ENCODE results near the gene TBXA2R.

The TBXA2R gene

DNA sequence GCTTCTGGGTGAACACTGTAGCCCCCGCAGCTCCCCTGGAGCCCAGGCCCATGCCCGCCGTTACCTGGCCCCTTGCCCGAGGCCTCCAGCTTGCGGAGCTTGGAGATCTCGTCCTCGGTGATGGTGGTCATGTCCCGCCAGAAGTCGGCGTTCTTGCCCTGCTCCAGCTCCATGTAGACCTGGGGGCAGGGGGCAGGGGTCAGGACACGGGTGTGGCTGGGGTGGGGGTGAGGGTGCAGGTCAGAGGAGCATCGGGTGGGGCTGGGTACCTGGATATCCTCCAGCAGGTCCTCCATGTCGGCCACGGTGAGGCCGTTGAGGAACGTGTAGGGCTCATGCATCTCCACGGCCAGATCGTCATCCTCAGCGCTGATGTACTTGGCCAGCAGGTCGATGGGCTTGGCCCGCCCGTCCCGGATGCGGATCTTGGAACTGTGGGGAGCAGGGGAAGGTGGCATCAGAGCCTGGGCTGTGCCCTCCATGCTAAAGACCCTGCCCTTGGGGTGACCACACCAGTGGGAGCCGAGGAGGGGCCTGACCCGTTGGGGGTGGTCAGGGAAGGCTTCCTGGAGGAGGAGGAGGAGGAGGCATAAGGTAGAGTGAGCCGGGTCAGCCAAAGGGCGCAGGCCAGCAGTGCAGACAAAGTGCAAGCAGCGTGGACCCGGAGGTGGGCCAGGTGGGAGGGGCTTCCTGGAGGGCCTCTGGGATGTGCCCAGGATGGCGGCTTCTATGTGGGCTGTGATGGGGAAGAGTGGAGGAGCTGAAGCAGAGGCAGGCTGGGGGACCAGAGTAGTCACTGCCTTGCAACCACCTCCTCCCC lies 12.3 kb upstream of the TBXA2R start:
- no peak for DNase-seq

DNA sequence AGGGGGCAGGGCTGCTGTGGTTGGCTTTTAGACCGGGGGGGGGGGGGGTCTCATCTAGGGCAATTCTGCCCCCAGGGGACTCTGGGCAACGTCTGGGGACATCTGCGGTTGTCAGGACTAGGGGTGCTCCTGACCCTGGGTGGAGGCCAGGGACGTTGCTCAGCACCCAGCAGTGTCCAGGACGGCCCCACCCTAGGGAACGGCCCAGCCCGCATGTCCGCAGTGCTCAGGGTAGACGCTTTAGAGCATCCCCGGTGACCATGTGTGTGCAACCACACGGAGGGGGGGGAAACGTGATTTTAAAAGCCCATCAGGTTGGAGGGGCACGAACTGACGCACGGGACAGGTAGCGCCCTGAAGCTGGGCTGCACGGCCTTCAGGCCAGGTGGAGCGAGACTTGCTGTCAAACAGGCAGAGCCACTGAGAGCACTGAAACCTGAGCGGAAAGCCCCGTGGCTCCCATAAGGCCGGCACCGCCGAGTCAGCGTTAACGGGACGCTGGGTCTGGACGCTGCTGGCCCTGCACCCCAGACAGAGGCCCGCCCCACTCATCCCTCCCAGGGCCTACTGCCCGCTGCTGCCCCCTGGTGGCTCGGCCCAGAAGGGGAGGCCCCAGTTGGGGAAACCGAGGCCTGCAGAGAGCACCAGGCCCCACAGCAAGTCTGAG lies 11.6 kb upstream of the TBXA2R start:
- DNase-seq, result no peak

DNA sequence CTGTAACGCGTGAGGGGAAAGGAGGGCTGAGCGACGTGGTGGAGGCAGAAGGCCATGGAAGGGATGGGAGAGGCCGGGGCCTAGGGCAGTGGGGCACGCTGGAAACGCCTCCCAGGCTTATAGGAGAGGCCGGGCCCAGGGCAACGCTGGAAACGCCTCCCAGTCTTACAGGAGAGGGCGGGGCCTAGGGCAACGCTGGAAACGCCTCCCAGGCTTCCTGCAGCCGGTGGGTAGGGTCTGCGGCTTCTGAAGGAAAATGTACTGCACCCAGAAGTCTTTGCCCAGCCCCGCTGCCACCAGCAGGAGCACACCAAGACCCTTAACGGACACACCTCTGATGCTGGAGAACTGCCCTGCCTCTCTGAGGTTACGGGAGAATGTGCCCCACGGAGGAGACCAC lies 10.8 kb upstream of the TBXA2R start:
- DNase-seq, result no peak

DNA sequence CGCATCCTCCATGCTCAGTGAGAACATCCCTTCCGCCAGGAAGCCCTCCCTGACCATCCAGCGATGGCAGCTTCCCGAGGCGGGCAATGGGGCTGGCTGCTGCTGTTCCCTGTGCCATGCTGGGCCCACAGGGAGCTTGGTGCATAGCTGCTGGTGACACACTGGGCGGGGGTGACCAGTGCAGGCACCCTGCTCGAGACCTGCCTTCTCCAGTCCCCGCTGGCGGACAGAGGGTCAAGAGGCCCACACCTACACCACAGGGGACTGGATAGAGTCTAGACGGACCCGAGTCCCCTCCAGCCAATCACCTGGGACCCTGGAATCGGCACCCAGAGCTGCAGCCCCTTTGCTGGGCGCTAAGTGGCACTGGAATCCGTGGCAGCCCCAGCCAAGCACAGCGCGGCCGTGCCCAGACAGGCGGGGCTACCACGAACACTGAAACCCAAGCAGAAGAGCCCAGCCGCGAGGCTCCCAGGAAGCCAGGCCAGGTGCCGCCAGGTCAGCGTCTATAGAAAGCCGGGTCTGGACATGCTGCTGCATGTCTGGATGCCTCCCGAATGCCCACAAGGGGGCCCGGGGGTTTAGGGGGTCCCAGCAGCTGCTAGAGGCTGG lies 9.0 kb upstream of the TBXA2R start:
- DNase-seq, result no peak

DNA sequence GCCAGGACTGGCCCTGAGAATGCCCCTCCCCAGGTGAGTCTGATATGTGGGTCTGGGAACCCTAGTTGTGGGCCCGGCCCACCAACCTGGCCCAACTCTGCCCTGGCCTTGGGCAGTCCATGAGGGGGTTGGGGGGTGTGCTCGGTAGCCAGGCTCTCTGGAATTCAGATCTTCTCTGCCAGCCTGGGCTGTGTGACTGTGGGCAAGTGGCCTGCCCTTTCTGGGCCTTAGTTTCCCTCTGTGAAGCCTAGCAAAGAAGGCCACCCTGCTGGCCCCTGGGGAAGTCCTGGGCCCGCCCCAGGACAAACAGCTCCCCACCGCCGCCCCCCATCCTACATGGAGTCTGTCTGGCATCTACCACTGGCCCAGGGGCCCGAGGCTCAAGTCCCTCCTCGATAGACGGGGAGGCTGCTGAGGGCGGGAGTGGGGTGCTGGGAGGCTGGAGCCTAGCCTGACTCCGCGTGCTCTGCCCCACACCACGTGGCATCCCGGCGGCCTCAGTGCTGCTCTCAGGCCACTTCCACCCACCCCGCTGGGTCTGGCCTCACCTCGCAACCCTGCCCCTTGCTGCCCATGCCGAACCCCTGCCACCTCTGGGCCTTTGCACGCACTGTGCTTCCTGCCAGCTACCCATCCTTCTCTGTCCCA lies 8.3 kb upstream of the TBXA2R start:
- DNase-seq, result no peak

DNA sequence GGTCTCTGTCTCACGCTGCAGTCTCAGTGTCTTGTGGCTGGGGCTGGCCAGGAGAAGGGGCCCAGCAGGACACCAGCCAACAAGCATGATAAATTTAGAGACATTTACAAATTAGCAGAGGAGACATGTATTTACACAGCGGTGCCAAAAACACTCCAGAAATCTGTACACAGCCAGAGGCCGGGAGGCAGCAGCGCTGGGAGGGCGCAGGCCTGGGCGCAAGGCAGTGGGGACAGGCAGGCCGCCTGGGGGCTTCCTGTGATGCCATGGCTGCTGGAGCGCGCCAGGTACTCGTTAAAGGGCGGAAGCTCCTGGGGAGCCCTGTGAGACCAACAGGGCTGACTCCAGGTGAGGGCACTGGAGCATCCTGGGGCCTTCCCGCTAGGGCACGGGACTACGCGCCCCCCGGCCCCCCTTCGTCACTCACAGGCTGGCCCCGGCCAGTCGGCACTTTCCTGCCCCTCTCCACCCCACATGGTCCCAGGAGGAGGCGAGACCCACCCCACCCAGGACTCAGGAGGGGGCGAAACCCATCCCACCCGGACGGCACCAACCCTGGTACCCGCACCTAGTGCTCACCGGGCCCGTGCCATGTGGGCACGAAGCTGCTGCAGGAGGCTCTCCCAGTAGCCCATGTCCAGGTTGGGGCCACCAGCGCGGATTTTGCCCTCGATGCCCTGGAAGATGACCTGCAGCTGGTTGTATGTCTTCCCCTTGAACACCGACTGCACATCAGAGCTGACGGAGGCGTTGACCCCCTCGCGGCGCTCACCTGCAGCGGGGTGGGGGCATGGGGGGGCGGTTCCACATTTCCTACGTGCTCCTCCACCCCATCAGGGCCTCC lies 7.4 kb upstream of the TBXA2R start:
- no peak for DNase-seq

DNA sequence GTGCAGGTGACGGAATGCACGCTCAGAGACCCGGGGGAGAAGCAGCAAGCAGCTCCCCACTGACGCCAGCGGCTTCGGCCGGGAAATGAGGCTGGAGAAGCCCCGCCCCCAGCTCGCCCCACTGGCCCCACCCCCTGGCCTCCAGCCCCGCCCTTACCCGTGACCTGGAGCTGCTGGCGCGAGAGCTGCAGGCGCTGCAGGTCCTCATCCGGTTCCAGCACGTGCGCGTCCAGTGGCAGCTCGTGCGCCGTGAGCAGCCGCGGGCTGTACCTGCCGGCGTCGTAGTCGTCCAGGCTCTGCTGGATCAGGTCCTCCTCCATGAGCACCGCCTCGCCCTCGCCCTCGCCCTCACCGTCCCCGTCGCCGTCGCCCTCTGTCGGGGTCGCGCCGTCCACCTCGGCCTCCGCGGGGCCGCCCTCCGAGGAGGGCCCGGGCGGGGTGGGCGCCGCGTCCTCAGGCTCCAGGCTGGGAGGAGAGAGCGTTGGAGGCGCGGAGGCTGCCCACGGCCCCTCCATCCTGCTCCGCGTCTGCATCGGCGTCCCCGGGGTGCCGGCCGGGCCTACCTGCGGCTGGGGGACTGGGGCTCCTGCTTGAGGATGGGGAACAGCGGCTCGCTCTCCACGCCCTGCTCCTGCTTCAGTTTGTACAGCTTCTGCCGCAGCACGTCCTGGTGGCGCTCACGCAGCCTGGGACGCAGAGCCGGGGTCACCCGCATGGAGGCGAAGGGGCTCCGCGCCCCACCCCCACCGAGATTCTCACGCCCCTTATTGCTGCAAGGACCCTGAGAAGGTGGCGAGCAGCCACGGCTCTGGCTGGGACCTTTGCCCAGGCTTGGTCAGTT lies 6.4 kb upstream of the TBXA2R start:
- no peak for DNase-seq

DNA sequence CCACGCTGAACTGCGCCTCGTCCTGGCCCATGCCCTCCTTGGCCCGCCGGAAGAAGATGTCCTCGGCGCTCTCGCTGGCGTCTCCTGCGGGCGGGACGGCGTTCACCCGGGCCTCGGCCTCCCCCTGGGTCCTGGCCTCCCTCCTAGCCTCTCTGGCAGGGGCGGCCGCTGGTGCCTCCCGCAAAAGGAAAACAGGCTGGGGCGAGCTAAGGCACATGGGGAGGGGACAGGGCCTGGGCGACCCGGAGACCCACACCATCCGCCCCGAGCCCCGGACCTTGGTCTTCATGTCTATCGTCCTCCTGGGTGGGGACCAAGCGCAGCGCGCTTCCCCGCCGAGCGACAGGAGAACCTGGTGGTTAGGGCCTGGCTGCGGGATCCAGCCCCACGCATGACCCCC lies 5.7 kb upstream of the TBXA2R start:
- DNase-seq, result no peak

DNA sequence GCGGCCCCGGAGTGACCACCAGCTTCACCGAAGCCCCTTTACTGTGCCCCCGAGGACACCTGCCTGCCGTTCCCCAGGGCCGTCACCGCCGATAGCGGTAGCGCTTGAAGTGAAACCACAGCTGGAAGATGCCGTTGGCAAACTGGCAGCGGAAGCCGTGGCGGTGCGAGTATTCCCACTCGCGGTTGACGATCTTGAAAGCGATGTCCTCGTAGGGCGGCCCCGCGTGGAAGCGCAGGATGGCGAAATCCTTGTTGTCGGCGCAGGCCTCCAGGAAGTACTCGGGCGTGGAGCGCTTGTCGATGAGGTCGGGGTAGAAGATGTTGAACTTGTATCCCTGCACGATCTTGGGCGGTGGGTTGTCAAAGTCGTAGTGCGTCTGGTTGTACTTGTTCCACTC lies 5.2 kb upstream of the TBXA2R start:
- DNase-seq, result no peak

DNA sequence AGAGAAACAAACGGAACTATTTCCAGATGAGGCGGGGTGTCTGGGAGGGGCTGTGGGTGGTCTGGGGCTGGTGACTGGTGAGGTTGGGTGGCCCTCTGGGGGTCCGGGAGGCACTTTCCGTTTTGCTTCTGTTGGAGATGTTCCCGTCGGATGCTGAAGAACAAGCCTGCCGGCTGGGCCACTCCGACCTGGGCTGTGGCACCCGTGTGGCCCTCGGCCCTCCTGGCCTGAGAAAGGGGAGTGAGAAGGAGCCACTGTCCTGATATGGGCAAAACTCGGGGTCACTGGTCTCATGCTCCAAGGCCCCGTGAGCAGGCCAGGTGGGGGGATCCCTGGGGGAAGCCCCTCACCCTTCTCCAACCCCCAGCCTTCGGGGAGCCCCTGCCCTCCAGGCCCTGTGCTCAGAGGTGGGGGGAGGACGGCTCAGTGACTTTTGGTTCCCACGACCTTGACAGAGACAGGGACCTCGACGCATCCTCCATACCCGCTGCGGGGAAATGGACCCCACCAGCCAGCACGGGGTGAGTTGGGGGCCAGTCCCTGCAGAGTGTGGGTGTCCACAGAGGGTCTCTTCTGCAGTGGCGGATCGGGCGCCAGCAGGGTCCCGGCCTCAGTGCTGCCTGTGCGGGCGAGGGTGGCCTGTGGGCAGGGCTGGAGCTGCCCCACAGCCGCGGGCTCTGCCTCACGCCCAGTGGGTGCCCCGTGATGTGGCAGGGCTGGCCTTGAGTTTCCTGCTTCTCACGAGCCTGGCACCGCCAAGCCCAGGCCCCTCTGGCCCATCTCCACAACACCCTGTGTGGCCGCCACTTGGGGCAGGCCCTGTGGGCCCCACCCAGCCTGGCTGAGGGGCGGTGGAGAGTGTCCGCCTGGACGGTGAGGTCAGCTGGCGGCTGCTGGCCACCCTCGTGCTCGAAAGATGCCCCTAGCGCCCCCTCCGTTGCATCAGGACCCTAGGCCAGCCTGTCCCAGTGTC lies 4.4 kb upstream of the TBXA2R start:
- no peak for DNase-seq

DNA sequence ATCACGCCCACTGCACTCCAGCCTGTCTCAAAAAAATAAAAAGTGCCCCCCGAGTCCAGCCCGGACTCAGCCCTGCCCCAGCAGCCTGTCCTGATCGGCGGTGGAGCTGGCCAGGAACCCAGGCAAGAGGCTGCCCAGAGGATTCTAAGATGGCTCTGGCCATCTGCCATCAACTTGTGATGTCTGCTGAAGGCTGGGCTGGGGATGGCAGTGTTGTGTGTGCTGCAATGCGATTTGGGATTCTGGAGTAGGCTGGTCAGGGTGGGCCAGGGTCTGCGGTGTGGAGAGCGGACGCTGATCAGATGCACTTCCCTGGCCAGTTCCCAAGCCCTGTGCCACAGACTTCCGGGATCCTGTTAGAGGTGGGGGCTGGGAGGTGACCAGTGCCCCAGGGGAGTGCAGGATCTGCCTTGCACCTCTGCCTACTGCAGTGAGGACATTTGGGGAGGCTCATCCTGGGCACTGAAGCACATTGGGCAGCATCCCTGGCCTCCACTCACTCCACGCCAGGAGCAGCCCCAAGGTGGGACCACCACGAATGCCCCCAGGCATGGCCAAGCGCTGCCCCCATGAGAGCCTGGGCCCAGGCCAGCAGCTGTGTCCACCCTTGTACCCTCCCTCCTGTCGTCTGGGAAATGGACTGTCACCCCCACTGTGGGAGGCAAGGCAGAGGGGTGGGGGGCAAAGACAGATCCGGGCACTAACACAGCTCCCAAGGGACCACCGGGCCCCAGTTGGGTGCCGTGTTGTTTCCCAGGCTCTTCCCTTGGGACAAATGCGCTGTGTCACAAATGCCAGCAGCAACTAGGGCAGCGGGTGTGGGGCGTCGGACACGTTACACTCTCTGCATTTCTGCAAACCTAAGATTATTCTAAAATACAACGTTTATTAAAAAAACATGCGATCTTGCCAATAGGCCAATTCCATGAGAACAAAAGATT lies 3.4 kb upstream of the TBXA2R start:
- no peak for DNase-seq

DNA sequence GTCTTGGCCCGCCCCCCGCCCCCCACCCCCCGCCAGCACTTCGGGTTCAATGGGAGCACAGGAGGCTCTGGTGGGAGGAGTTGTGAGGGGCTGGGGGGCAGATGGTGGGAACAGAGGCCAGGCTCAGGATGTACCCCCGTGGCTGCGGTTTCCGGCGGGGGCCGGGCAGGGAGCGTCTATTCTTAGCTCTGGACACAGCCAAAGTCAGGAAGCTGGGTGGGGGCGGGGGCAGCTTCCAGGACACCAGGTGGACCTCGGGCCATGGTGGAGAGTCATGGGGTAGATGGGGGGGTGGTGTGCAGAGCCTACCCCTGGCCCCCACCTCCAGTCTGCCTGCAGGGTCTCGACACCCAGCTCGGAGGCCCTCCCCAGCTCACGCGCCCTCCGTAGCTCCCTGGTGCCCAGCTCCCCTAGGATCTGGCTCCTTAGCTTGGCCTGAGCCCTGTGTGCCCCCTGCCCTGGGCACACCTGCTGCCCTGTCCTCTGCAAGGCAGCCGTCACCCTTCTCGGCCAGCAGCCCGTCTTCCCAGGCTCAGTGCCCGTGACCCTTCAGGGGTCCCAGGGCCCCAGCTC lies 2.2 kb upstream of the TBXA2R start:
- no peak for DNase-seq

DNA sequence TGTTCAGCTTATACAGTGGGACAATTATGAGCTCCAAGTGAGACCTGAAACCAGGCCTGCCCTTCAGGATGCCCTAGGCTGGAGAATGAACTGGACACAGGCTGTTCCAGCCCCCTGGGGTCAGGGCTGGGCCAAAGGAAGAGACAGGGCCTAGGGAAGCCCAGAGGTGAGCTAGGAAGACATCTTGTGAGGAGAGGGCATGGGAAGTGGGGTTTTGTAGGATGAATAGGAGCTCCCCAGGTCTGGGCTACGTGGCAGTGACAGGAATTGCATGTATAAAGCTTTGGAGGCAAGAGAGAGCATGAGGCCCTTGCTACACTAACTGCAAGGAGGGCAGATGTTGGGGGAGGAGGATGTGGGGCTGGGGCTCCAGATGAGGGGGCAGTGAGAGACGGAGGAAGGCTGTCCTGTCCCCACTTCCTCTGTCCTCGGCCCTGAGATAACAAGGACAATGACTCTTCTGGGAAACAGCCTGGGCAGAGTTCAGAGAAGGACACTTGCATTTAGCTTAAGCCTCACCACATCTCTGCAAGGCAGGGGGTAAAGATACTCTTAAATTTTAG lies 1.5 kb upstream of the TBXA2R start:
- no peak for DNase-seq

DNA sequence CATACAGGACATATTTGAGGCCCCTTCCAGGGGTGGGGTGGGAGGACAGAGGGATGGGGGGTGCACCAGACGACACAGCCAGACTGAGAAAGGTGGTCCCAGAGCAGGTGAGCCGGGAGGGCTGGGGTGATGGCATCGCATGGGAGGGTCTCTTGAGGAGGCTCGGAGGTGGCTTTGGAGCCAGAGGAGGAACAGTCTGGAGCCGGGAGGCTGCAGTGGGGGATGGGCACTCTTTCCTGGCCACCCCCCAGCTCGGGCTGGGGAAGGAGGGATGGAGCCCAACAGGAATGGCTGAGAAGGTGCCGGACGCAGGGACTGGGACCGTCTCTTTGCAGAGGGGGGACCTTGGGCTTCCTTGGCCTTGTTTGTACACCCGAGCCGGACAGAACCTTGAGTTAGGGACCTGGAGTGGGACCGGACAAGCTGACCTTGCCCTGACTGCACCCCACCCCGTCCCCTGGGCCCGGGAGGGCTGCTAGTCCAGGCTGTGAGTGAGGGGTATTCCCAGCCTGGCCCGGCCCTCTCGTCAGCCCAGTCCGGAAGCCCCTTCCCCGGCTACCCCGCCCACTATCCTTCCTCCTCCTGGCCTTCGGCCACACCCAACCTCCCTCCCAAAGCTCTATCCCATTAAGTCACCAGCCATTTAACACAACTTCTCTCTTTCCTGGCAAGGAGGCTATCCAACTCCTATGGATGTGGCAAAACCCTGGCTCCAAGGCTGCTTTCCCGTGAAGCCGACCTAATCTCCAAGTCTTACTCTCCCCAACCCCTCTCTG lies 816 bp upstream of the TBXA2R start:
- no peak for DNase-seq

DNA sequence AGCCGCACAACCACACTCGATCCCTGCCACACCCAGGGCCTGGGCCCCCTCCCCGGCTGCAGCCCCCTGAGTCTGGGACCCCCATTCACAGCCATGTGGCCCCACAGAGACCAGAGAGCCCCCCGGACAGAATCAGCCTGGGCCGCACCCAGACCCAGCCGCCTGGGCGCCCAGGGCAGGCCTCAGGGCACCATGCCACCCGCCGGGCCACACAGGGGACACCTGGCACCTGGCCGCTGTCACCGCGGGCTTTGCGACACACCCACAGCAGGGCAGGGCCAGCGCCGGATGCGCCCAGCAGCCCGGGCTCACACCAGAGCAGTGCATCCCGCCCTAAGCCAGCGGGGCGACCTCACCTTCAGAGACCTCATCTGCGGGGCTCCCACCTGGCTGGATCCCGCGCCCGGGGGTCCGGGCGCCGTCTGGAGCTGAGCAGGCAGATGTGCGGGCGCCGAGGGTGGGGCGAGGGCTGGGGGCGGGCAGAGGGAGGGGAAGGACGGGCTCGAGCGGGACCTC lies 443 bp downstream of the TBXA2R start:
- DNase-seq, result no peak

DNA sequence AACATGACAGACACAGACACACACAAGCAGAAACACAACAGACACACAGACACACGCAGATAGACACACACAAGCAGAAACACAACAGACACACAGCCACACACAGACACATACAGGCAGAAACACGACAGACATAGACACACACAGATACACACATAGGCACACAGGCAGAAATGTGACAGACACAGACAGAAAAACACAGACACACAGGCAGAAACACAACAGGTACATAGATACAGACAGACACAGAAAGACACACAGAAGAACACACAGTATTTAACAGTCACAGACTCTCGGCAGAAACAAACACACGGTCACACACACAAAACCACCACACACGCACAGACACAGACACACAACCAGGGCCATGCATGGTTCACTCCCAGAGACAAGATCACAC lies 905 bp downstream of the TBXA2R start:
- no peak for DNase-seq

DNA sequence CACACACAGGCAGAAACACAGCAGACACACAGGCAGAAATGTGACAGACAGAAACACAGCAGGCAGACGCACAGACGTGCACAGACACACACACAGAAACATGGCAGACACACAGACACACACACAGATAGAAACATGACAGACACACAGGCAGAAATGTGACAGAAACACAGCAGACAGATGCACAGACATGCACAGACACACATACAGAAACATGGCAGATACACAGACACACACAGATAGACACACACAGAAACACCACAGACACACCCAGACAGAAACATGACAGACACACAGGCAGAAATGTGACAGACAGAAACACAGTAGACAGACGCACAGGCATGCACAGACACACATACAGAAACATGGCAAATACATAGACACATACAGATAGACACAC lies 1.3 kb downstream of the TBXA2R start:
- no peak for DNase-seq

DNA sequence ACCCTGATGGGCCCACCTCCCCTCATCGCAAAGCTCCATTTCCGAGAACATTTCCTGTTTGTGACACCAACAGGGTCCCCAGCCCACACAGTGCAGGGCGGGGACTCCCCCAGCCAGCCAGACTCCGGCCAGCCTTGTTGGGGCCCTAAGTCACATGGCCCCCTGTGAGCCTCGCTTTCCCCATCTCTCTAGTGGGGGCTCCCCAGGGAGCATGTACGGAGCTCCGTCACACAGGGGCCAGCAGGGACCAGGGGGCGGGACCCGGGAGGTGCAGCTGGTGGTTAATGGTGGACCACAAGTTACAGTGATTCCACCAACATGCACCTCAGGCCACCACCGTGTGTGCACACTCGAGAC lies 1.7 kb downstream of the TBXA2R start:
- DNase-seq, result no peak
